H9 (cell line): Measurements from ENCODE around the gene MGAT4C. TPM values are rescaled to one million over a fixed set of nuclear protein-coding genes. Genes with fewer than 3 reads are reported as not detected.

Experiments used
- DNase-seq: peaks from one replicate; pipeline ENCODE4 v3.0.0-alpha.2; 2017
- H2AFZ ChIP-seq: one replicate; pipeline ENCODE4 v1.6.1; 2013; ENCODE audit warnings: mild to moderate bottlenecking, low read length, control low read depth, moderate library complexity
- H2AK5ac ChIP-seq: 2 replicates; pipeline ENCODE4 v1.6.1; 2013; ENCODE audit warnings: low read length, control low read depth, mixed read lengths; ENCODE audit not compliant: insufficient read length
- H2BK120ac ChIP-seq: one replicate; pipeline ENCODE4 v1.6.1; 2013; ENCODE audit warnings: low read depth, mild to moderate bottlenecking, low read length, control low read depth, inconsistent platforms; ENCODE audit not compliant: poor library complexity, severe bottlenecking
- H2BK12ac ChIP-seq: 2 replicates; pipeline ENCODE4 v1.6.1; 2013; ENCODE audit warnings: low read length, control low read depth, mixed read lengths, low read depth; ENCODE audit not compliant: insufficient read length
- H2BK15ac ChIP-seq: 2 replicates; pipeline ENCODE4 v1.6.1; 2013; ENCODE audit warnings: low read depth, low read length, control low read depth
- H2BK20ac ChIP-seq: one replicate; pipeline ENCODE4 v1.6.1; 2013; ENCODE audit warnings: low read depth, mild to moderate bottlenecking, low read length, control low read depth, inconsistent platforms; ENCODE audit not compliant: poor library complexity, severe bottlenecking
- H2BK5ac ChIP-seq: 2 replicates; pipeline ENCODE4 v1.6.1; 2013; ENCODE audit warnings: low read length, control low read depth, mixed read lengths; ENCODE audit not compliant: insufficient read length
- H3K14ac ChIP-seq: 2 replicates; pipeline ENCODE4 v1.6.1; 2013; ENCODE audit warnings: low read length, control low read depth; ENCODE audit not compliant: insufficient read depth
- H3K18ac ChIP-seq: 2 replicates; pipeline ENCODE4 v1.6.1; 2013; ENCODE audit warnings: low read depth, mild to moderate bottlenecking, mixed read lengths, low read length, control low read depth; ENCODE audit not compliant: insufficient read length
- H3K23ac ChIP-seq: 2 replicates; pipeline ENCODE4 v1.6.1; 2013; ENCODE audit warnings: low read length, control low read depth, mixed read lengths, low read depth; ENCODE audit not compliant: insufficient read length
- H3K23me2 ChIP-seq: 2 replicates; pipeline ENCODE4 v1.6.1; 2013; ENCODE audit warnings: low read depth, mild to moderate bottlenecking, mixed read lengths, low read length, control low read depth; ENCODE audit not compliant: insufficient read length, poor library complexity, severe bottlenecking
- H3K27ac ChIP-seq: 2 replicates; pipeline ENCODE4 v1.5.1; 2013; ENCODE audit warnings: low read length, control low read depth, mixed read lengths, low read depth; ENCODE audit not compliant: insufficient read length
- H3K27me3 ChIP-seq: 2 replicates; pipeline ENCODE4 v1.6.1; 2013; ENCODE audit warnings: low read length, control low read depth, inconsistent platforms; ENCODE audit not compliant: insufficient read depth
- H3K4ac ChIP-seq: 2 replicates; pipeline ENCODE4 v1.6.1; 2013; ENCODE audit warnings: low read depth, mild to moderate bottlenecking, control low read depth, inconsistent platforms, low read length, moderate library complexity
- H3K4me1 ChIP-seq: 2 replicates; pipeline ENCODE4 v1.6.1; 2013; ENCODE audit warnings: low read length, control low read depth, inconsistent platforms; ENCODE audit not compliant: insufficient read depth
- H3K4me2 ChIP-seq: 2 replicates; pipeline ENCODE4 v1.6.1; 2013; ENCODE audit warnings: low read length, control low read depth, mixed read lengths; ENCODE audit not compliant: insufficient read length, insufficient read depth
- H3K56ac ChIP-seq: 2 replicates; pipeline ENCODE4 v1.6.1; 2013; ENCODE audit warnings: low read depth, mild to moderate bottlenecking, mixed read lengths, low read length, control low read depth; ENCODE audit not compliant: insufficient read length
- H3K79me1 ChIP-seq: 2 replicates; pipeline ENCODE4 v1.6.1; 2013; ENCODE audit warnings: low read depth, mild to moderate bottlenecking, moderate library complexity, low read length, control low read depth, inconsistent platforms; ENCODE audit not compliant: insufficient read depth, poor library complexity, severe bottlenecking
- H3K79me2 ChIP-seq: 2 replicates; pipeline ENCODE4 v1.6.1; 2013; ENCODE audit warnings: low read length, control low read depth, inconsistent platforms; ENCODE audit not compliant: insufficient read depth
- H3K9ac ChIP-seq: 2 replicates; pipeline ENCODE4 v1.6.1; 2013; ENCODE audit warnings: low read length, control low read depth, mixed read lengths; ENCODE audit not compliant: insufficient read length; ENCODE audit errors: extremely low read depth
- H3K9me3 ChIP-seq: one replicate; pipeline ENCODE4 v1.6.1; 2013; ENCODE audit warnings: low read depth, low read length, inconsistent platforms; ENCODE audit not compliant: control insufficient read depth
- H3T11ph ChIP-seq: one replicate; pipeline ENCODE4 v1.6.1; 2013; ENCODE audit warnings: mild to moderate bottlenecking, low read length, control low read depth, inconsistent platforms
- H4K20me1 ChIP-seq: one replicate; pipeline ENCODE4 v1.6.1; 2013; ENCODE audit not compliant: control insufficient read depth, insufficient read length, insufficient read depth
- H4K5ac ChIP-seq: 2 replicates; pipeline ENCODE4 v1.6.1; 2013; ENCODE audit warnings: low read depth, mild to moderate bottlenecking, mixed read lengths, low read length, control low read depth; ENCODE audit not compliant: insufficient read length
- H4K8ac ChIP-seq: replicated peaks from 2 replicates; pipeline ENCODE4 v1.6.1; 2013; ENCODE audit warnings: low read length, control low read depth, mixed read lengths, low read depth; ENCODE audit not compliant: insufficient read length
- H4K91ac ChIP-seq: 2 replicates; pipeline ENCODE4 v1.6.1; 2013; ENCODE audit warnings: low read depth, mild to moderate bottlenecking, moderate library complexity, mixed read lengths, low read length, control low read depth; ENCODE audit not compliant: insufficient read length
- H3K27ac Mint-ChIP-seq, 3 experiments: 2 replicates in 2 of 3; 3 replicates in 1 of 3; pipeline ENCODE4 v1.8.0; 2020 to 2021; ENCODE audit warnings: mixed read lengths in 3 of 3, mild to moderate bottlenecking in 1 of 3, moderate library complexity in 1 of 3
- H3K27me3 Mint-ChIP-seq: 2 replicates; pipeline ENCODE4 v1.8.0; 2021; ENCODE audit warnings: low read depth, mild to moderate bottlenecking, moderate library complexity, mixed read lengths
- H3K36me3 Mint-ChIP-seq, 3 experiments: 2 replicates in 2 of 3; 3 replicates in 1 of 3; pipeline ENCODE4 v1.8.0; 2020 to 2021; ENCODE audit warnings: low read depth in 3 of 3, mixed read lengths in 3 of 3; ENCODE audit not compliant: insufficient read depth in 1 of 3
- H3K4me1 Mint-ChIP-seq, 2 experiments: 2 replicates each; pipeline ENCODE4 v1.8.0; 2020; ENCODE audit warnings: mixed read lengths in 2 of 2
- H3K4me3 Mint-ChIP-seq, 2 experiments: 2 replicates in 1 of 2; 3 replicates in 1 of 2; pipeline ENCODE4 v1.8.0; 2020 to 2021; ENCODE audit warnings: mild to moderate bottlenecking in 2 of 2, mixed read lengths in 2 of 2, moderate library complexity in 1 of 2
- H3K9me3 Mint-ChIP-seq, 2 experiments: 2 replicates in 1 of 2; 3 replicates in 1 of 2; pipeline ENCODE4 v1.8.0; 2020; ENCODE audit warnings: mild to moderate bottlenecking in 2 of 2, mixed read lengths in 2 of 2, moderate library complexity in 1 of 2
- CTCF ChIP-seq: fragments of 200-600 bp; sonication (generic); conservative IDR thresholded peaks from 3 replicates; pipeline ENCODE4 v1.8.0; 2021; ENCODE audit warnings: antibody characterized with exemption, mild to moderate bottlenecking
- WGBS: extraction: QIAGEN DNeasy Blood & Tissue Kit; methylation state at CpG from one replicate; pipeline ENCODE4 v1.1.7; 2013; ENCODE audit warnings: missing lambda C conversion rate, low lambda C conversion rate, mixed read lengths; ENCODE audit not compliant: insufficient read length; ENCODE audit errors: extremely low coverage; 5-methylcytosine and 5-hydroxymethylcytosine counted together
- total RNA-seq: library from RNA; stranded (reverse); gene quantifications from 2 replicates; pipeline ENCODE4 v1.2.1, GENCODE V29; 2021

Gene MGAT4C
- total RNA-seq, 1 experiment from 2014 or later, result 1.3 TPM

- Histone ChIP-seq H3K9me3 (no peaks in the 10 kb centered on the region), H3K23ac (no peak overlapping the region), H3K79me1 (no peaks in the 10 kb centered on the region), H2BK15ac (no peak overlapping the region), H3K4me1 (no peaks in the 10 kb centered on the region), H3K79me2 (no peaks in the 10 kb centered on the region), H2AK5ac (no peak overlapping the region), H4K8ac (no peak overlapping the region), H3K56ac (no peak overlapping the region), H3K27ac (no peak overlapping the region), H3K23me2 (no peaks in the 10 kb centered on the region), H3K27me3 (no peaks in the 10 kb centered on the region), H3K9ac (no peak overlapping the region), H3K18ac (no peak overlapping the region), H3K14ac (no peak overlapping the region), H3K4me2 (no peak overlapping the region), H4K20me1 (no peaks in the 10 kb centered on the region), H2AFZ (no peak overlapping the region), H2BK5ac (no peak overlapping the region), H4K91ac (no peak overlapping the region), H2BK120ac (no peak overlapping the region), H4K5ac (no peak overlapping the region), H3K4ac (no peak overlapping the region), H2BK12ac (no peak overlapping the region), H2BK20ac (no peak overlapping the region), H3T11ph (no peak overlapping the region)
- Mint-ChIP-seq H3K27me3 (no peaks in the 10 kb centered on the region), H3K27ac (no peak overlapping the region), H3K9me3 (no peaks in the 10 kb centered on the region), H3K36me3 (no peaks in the 10 kb centered on the region; a peak in 1 of 7 replicates), H3K4me1 (no peaks in the 10 kb centered on the region), H3K4me3 (no peak overlapping the region)
- no CpG with 5 or more reads among the region's 3 CpGs for WGBS
- DNase-seq, result no peak
- TF ChIP-seq CTCF, result no peak
Measured at GRCh38 chr12:86122846-86123468, 133.2 kb downstream of the MGAT4C start.
